KBM-7 (cell line): ENCODE results near the gene C1orf21.
"Not testable (repeated sequence)": the region's sequence is repeated elsewhere in the genome, so short reads cannot be mapped to it uniquely, and the experiment has no call there.

ENCODE experiments used
- DNase-seq: peaks from one replicate; pipeline ENCODE4 v3.0.0-alpha.2; 2015
- in situ Hi-C: fragments of 300-500 bp; cut with MboI; formaldehyde crosslinking; loops from 2 replicates; pipeline ENCODE4 v1.14.3; 2020; ENCODE audit warnings: low sequenced_read_pairs, low pct_unique_long_range_greater_than_20kb, mixed read lengths

Gene C1orf21

GRCh38 chr1:184608581-184608980 lies 221.8 kb downstream of the C1orf21 start:
- DNase-seq: no peak
- in situ Hi-C loops: no loop called here

DNA sequence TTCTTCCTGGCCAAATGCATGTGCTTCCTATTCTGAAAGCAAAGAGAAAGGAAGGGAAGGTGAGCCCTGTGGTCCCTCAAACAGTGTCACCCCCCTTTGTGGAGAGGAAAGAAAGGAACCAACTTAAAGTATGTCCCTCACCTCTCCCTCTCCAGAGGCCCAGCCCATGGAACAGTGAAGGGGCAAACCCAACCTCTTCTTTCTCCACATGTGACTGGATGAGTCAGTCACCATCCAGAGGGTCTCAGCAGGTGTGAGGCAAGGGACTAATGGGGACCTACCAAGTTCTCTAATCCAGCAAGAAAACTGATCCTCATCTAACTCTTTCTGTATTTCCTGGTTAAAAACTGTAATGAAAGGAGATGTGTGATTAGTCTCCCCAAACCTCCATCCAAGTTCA lies 222.2 kb downstream of the C1orf21 start:
- DNase-seq: no peak
- in situ Hi-C loops: no loop called here

DNA sequence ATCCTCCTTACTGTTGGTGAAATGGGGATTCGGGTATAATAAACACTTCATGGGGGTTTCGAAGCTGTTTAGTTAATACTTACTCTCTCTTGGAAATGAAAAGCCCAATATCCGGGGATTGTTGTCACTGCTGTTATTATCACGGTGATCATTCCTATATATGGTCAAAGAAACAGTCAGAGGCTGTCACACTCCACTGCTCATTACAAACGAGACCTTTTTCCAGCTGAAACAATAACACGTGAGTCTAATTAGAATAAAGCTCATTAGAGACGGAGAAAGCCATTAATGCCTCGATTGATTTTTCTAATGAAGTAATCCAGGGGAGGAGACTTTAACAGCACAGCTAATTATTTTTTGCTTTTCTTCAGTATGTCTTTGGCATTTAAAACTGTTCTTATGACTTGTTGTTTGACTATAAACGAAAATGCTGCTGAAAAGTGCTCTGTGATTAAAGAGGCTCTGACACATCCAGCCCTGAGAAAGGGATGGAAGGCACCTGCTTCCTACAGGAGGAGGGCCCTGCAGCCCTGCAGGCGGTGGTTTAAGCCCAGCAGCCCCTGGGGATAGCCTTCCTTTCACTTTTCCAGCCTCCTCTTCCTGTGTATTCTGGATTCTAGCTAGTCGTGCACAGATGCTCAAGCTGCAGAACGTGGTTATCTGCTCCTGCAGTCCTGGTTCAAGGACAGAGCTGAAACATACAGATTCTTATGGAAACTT lies 224.2 kb downstream of the C1orf21 start:
- in situ Hi-C loops: no loop called here
- DNase-seq: no peak

GRCh38 chr1:184612229-184612628 lies 225.4 kb downstream of the C1orf21 start:
- DNase-seq, in situ Hi-C loops: not testable (repeated sequence)

DNA sequence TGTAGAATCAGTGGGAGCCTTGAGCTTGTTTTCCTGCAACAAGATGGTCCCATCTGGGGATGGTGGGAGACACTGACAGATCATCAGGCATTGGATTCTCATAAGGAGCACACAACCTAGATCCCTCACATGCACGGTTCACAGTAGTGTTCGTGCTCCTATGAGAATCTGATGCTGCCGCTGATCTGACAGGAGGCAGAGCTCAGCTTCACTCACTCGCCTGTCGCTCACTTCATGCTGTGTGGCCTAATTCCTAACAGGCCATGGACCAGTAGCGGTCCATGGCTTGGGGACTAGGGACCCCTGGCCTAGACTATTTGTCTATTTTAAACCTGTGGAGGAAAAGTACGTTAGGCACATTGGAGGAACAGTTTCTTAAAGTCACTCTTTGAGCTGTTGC lies 227.8 kb downstream of the C1orf21 start:
- in situ Hi-C loops: no loop called here

GRCh38 chr1:184615301-184615700 lies 228.5 kb downstream of the C1orf21 start:
- DNase-seq: peak; percentile 50
- in situ Hi-C loops: no loop called here

More for the DNA sequence above, 227.8 kb downstream of the C1orf21 start:
- DNase-seq: no peak

GRCh38 chr1:184616504-184616903 lies 229.7 kb downstream of the C1orf21 start:
- in situ Hi-C loops: no loop called here
- no peak for DNase-seq

GRCh38 chr1:184617433-184618029 lies 230.7 kb downstream of the C1orf21 start:
- DNase-seq: no peak

DNA sequence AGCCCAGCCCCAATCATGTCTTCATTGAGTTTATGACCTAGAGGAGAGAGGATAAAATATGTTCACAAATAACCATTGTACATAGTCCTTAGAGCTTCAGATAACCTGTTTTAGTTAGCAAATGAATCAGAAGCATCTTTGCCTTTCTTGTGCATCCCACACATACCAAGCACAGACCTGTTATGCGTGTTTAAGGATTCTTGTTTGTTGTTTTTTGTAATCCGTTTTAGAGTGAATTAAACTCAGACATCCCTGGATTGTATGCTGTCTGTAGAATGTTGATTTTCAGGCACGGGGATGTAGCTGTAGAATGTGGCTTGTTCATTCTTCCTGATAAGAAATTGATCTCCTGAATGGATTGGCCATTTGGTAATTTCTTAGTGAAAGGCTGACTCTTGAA lies 232.0 kb downstream of the C1orf21 start:
- DNase-seq: no peak
- in situ Hi-C loops: no loop called here

More at GRCh38 chr1:184617433-184618029, 230.7 kb downstream of the C1orf21 start:
- in situ Hi-C loops: no loop called here

- in situ Hi-C loops: no loop called here
- no peak for DNase-seq
These were observed 233.6 kb downstream of the C1orf21 start for GRCh38 chr1:184620469-184620868.

GRCh38 chr1:184621260-184621659 lies 234.4 kb downstream of the C1orf21 start:
- DNase-seq: no peak
- in situ Hi-C loops: no loop called here

DNA sequence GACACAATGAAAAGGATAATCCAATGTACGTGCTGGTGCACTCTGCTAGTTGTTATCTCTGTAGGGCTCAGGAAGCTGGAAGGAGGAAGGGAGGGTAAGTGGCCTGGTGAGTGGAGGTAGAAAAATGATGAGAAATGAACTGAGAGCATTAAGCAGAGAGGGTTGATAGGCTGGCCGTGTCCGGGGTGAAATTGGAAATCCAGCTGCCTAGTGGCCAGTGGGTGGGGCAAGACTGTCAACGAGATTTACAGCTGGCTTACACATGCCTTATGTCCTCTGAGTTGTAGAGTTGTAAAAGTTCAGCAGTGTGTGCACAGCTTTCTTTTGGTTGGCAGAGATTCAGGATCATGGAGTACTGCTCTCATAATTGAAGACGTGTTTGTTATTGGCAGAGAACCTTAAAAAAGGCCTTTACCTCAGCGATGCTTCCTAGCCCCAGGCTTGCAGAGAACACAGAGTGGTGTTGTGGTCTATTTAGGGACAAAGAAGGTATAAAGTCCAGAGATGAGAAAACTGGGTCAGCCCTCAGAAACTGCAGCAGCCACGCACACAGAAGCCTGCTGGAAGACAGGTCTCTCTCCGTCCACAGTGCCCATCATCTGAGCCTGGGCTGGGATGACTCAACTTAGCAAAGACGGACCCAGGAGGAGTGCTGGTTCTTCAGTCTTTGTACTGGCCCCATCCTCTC lies 235.5 kb downstream of the C1orf21 start:
- DNase-seq: no peak

GRCh38 chr1:184623404-184623803 lies 236.6 kb downstream of the C1orf21 start:
- DNase-seq: no peak
- in situ Hi-C loops: no loop called here

More for the DNA sequence above, 235.5 kb downstream of the C1orf21 start:
- in situ Hi-C loops: no loop called here

- in situ Hi-C loops: no loop called here
- no peak for DNase-seq
These were observed 237.2 kb downstream of the C1orf21 start for GRCh38 chr1:184624051-184624450.

- no peak for DNase-seq
- in situ Hi-C loops: no loop called here
These were observed 237.8 kb downstream of the C1orf21 start for GRCh38 chr1:184624626-184625025.

GRCh38 chr1:184625271-184625670 lies 238.4 kb downstream of the C1orf21 start:
- no peak for DNase-seq
- in situ Hi-C loops: no loop called here

GRCh38 chr1:184626076-184627006 lies 239.5 kb downstream of the C1orf21 start:
- DNase-seq: no peak
- in situ Hi-C loops: no loop called here

- DNase-seq: no peak
- in situ Hi-C loops: no loop called here
These were observed 240.1 kb downstream of the C1orf21 start for GRCh38 chr1:184627007-184627341.

DNA sequence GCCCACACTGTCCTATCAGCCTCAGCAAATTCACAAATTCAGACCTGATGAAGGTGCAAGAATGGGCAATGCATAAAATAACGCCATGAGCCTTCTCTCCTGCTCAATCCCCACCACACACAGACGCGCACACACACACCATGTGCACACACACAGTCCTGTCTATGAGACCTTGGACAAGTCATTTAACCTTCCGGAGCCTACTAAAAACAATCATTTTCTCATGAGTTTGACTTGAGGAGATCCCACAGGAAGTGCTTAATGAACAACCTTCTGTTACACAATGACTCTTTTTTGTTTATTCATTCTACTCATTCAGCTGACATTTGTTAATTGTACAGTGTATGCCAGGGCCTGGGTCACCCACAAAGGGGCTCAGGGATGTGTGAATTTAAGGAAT lies 242.4 kb downstream of the C1orf21 start:
- DNase-seq: no peak
- in situ Hi-C loops: no loop called here
